OCI-LY1 (cell line): Measurements from ENCODE around the gene CCNT2.

Source experiments
- H2AFZ ChIP-seq: fragments of 200-600 bp; sonication (generic), shearing (Covaris generic); 2 replicates; pipeline ENCODE4 v1.6.0; 2014; ENCODE audit warnings: antibody characterized with exemption, mild to moderate bottlenecking, low read length
- H3F3A ChIP-seq: fragments of 200-600 bp; sonication (generic), shearing (Covaris generic); 2 replicates; pipeline ENCODE4 v1.6.0; 2014; ENCODE audit warnings: mild to moderate bottlenecking, antibody characterized with exemption, low read length, moderate library complexity; ENCODE audit not compliant: insufficient read depth
- H3K27ac ChIP-seq: fragments of 200-600 bp; sonication (generic); 2 replicates; pipeline ENCODE4 v1.5.1; 2014; ENCODE audit warnings: low read length, mixed run types, mild to moderate bottlenecking, low read depth; ENCODE audit not compliant: poor library complexity, severe bottlenecking
- H3K27me3 ChIP-seq: fragments of 200-600 bp; sonication (generic); 2 replicates; pipeline ENCODE4 v1.6.0; 2014; ENCODE audit warnings: antibody characterized with exemption, mild to moderate bottlenecking, low read length, moderate library complexity; ENCODE audit not compliant: insufficient read depth
- H3K36me3 ChIP-seq: fragments of 200-600 bp; sonication (generic); 2 replicates; pipeline ENCODE4 v1.6.1; 2014; ENCODE audit warnings: mild to moderate bottlenecking, antibody characterized with exemption, low read length, moderate library complexity, mixed read lengths; ENCODE audit not compliant: insufficient read depth
- H3K4me1 ChIP-seq: fragments of 200-600 bp; sonication (generic); 2 replicates; pipeline ENCODE4 v1.5.1; 2014; ENCODE audit warnings: mild to moderate bottlenecking, low read length, moderate library complexity; ENCODE audit not compliant: insufficient read depth, severe bottlenecking
- H3K4me2 ChIP-seq: fragments of 200-600 bp; sonication (generic), shearing (Covaris generic); 2 replicates; pipeline ENCODE4 v1.6.1; 2014; ENCODE audit warnings: low read length
- H3K4me3 ChIP-seq: fragments of 200-600 bp; sonication (generic); 2 replicates; pipeline ENCODE4 v1.5.1; 2014; ENCODE audit warnings: low read length, low read depth, mild to moderate bottlenecking, mixed read lengths; ENCODE audit not compliant: poor library complexity, severe bottlenecking
- H3K79me2 ChIP-seq: fragments of 200-600 bp; shearing (Covaris generic); 2 replicates; pipeline ENCODE4 v1.6.1; 2016; ENCODE audit warnings: mixed run types, low read length, mixed read lengths; ENCODE audit not compliant: insufficient read depth
- H3K9ac ChIP-seq: fragments of 200-600 bp; sonication (generic), shearing (Covaris generic); 2 replicates; pipeline ENCODE4 v1.6.1; 2014; ENCODE audit warnings: mild to moderate bottlenecking, low read length, mixed read lengths
- H3K9me2 ChIP-seq: fragments of 200-600 bp; sonication (generic), shearing (Covaris generic); 2 replicates; pipeline ENCODE4 v1.6.1; 2014; ENCODE audit warnings: low read depth, mild to moderate bottlenecking, low read length, mixed read lengths
- H3K9me3 ChIP-seq: fragments of 200-600 bp; shearing (Covaris generic); 2 replicates; pipeline ENCODE4 v1.6.1; 2014; ENCODE audit warnings: low read length, mixed read lengths
- H4K20me1 ChIP-seq: fragments of 200-600 bp; sonication (generic), shearing (Covaris generic); 2 replicates; pipeline ENCODE4 v1.6.0; 2016; ENCODE audit warnings: mild to moderate bottlenecking, low read length; ENCODE audit not compliant: insufficient read depth
- EZH2 ChIP-seq: fragments of 200-600 bp; sonication (generic), shearing (Covaris generic); IDR thresholded peaks from 2 replicates; pipeline ENCODE4 v1.8.0; 2017; ENCODE audit warnings: borderline replicate concordance, mixed run types, mild to moderate bottlenecking, antibody characterized with exemption, low read length, moderate library complexity, mixed read lengths
- TF ChIP-seq, protein P1 (sequence below): fragments of 200-600 bp; sonication (generic), shearing (Covaris generic); IDR thresholded peaks from 2 replicates; pipeline ENCODE4 v1.5.1; 2017; ENCODE audit warnings: mild to moderate bottlenecking, antibody characterized with exemption, low read length, moderate library complexity, mixed read lengths

Gene CCNT2

GRCh38 chr2:134919341-134920210, 954 bp downstream of the CCNT2 start:
- Histone ChIP-seq H2AFZ (no peak overlapping the region), H3K4me2 (peak overlapping the region; percentile 80), H3K79me2 (peaks cover 57% of the 10 kb centered on the region), H3K27me3 (no peaks in the 10 kb centered on the region), H3F3A (no peaks in the 10 kb centered on the region), H3K9me2 (no peaks in the 10 kb centered on the region), H3K27ac (peak overlapping the region; percentile 95), H3K9me3 (no peaks in the 10 kb centered on the region), H4K20me1 (0 out of 2 replicates have a peak, but pooled peaks cover 7% of the 10 kb centered on the region), H3K9ac (peak overlapping the region; percentile 94), H3K4me3 (peak overlapping the region; percentile 87), H3K36me3 (peaks cover 44% of the 10 kb centered on the region), H3K4me1 (peaks cover 30% of the 10 kb centered on the region)
- TF ChIP-seq, protein P1, sequence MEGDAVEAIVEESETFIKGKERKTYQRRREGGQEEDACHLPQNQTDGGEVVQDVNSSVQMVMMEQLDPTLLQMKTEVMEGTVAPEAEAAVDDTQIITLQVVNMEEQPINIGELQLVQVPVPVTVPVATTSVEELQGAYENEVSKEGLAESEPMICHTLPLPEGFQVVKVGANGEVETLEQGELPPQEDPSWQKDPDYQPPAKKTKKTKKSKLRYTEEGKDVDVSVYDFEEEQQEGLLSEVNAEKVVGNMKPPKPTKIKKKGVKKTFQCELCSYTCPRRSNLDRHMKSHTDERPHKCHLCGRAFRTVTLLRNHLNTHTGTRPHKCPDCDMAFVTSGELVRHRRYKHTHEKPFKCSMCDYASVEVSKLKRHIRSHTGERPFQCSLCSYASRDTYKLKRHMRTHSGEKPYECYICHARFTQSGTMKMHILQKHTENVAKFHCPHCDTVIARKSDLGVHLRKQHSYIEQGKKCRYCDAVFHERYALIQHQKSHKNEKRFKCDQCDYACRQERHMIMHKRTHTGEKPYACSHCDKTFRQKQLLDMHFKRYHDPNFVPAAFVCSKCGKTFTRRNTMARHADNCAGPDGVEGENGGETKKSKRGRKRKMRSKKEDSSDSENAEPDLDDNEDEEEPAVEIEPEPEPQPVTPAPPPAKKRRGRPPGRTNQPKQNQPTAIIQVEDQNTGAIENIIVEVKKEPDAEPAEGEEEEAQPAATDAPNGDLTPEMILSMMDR: no peak
- TF ChIP-seq EZH2: no peak

- Histone ChIP-seq H3K9ac (no peak overlapping the region), H3K4me1 (peaks cover 20% of the 10 kb centered on the region), H3K27me3 (no peaks in the 10 kb centered on the region), H3K4me3 (no peak overlapping the region), H3K36me3 (peaks cover 78% of the 10 kb centered on the region), H3K9me3 (no peaks in the 10 kb centered on the region), H3F3A (no peaks in the 10 kb centered on the region), H4K20me1 (0 out of 2 replicates have a peak, but pooled peaks cover 5% of the 10 kb centered on the region), H3K27ac (no peak overlapping the region), H2AFZ (no peak overlapping the region), H3K9me2 (no peaks in the 10 kb centered on the region), H3K79me2 (peaks cover 99% of the 10 kb centered on the region), H3K4me2 (no peak overlapping the region)
- TF ChIP-seq, protein P1: no peak
- TF ChIP-seq EZH2: no peak
Measured at GRCh38 chr2:134924912-134925311, 6.3 kb downstream of the CCNT2 start.

DNA sequence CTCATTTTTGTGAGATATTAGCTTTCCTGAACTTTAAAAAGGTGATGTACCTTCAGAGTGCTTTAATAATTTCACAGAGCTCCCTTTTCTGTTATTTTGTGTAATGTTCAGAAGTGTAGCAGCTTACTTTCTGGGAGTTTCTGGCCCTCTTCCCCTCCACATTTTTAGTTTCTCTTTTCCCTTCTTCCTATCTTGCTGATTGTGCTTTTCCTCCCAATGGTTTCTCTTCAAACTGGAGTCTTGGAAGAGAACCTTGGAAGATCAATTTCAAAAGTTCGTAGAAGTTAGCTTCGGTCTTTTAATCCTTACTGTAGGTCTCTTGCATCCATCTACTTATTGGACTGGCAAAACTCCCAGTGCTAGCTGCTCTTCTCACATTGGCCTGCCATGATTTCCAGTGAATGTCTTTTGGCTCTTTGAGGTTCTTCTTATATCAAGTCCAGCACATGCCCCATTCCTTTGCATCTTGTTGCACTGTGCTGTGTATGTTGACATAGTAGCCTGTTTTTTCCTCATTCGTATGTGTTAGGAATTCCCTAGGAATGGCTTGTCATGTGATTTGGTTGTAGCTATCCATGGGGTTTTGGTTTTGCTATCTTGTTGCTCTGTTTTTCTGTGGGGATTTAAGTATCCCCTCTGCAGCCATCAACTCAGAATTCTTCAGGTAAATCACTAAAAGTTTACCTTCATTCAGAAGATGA, 7.8 kb downstream of the CCNT2 start:
- no peaks in the 10 kb centered on the region for H4K20me1 ChIP-seq
- no peaks in the 10 kb centered on the region for H3F3A ChIP-seq
- no peaks in the 10 kb centered on the region for H3K27me3 ChIP-seq
- H3K27ac ChIP-seq: no peak overlapping the region
- peaks cover 6% of the 10 kb centered on the region for H3K4me1 ChIP-seq
- H2AFZ ChIP-seq: no peak overlapping the region
- H3K36me3 ChIP-seq: peaks cover 75% of the 10 kb centered on the region
- H3K9me3 ChIP-seq: no peaks in the 10 kb centered on the region
- no peak overlapping the region for H3K4me2 ChIP-seq
- peaks cover 99% of the 10 kb centered on the region for H3K79me2 ChIP-seq
- H3K9ac ChIP-seq: no peak overlapping the region
- no peak for TF ChIP-seq EZH2
- TF ChIP-seq, protein P1: no peak
- no peaks in the 10 kb centered on the region for H3K9me2 ChIP-seq
- no peak overlapping the region for H3K4me3 ChIP-seq
